HepG2 (cell line): ENCODE data around the gene ABCF1. TPM values are rescaled to one million over a fixed set of nuclear protein-coding genes. Genes with fewer than 3 reads are reported as not detected.

Experiments used
- ARID2 ChIP-seq: sonication (generic); formaldehyde crosslinking; IDR thresholded peaks from 2 replicates; pipeline ENCODE4 v1.8.1; 2022; ENCODE audit warnings: mild to moderate bottlenecking, missing genetic modification reagents, borderline replicate concordance
- CBX5 ChIP-seq: sonication (generic); formaldehyde crosslinking; IDR thresholded peaks from 2 replicates; pipeline ENCODE4 v1.4.0; 2020; ENCODE audit warnings: missing genetic modification reagents, borderline replicate concordance
- ELF1 ChIP-seq: sonication (generic); formaldehyde crosslinking; IDR thresholded peaks from 2 replicates; pipeline ENCODE4 v1.4.0; 2020; ENCODE audit warnings: missing genetic modification reagents
- HNRNPUL1 ChIP-seq: fragments of 200-400 bp; formaldehyde crosslinking; IDR thresholded peaks from 2 replicates; pipeline ENCODE4 v1.6.1; 2017; ENCODE audit warnings: low read depth, mild to moderate bottlenecking, low read length, moderate library complexity
- HOXA5 ChIP-seq: sonication (generic); formaldehyde crosslinking; IDR thresholded peaks from 2 replicates; pipeline ENCODE4 v1.4.0; 2020; ENCODE audit warnings: missing genetic modification reagents
- KLF9 ChIP-seq: IDR thresholded peaks from 2 replicates; pipeline ENCODE4 v1.6.1; 2016; ENCODE audit warnings: low read depth
- PLRG1 ChIP-seq: fragments of 450-650 bp; conservative IDR thresholded peaks from 2 replicates; pipeline ENCODE4 v1.6.1; 2016
- RARA ChIP-seq: IDR thresholded peaks from 2 replicates; pipeline ENCODE4 v1.6.1; 2016; ENCODE audit warnings: missing genetic modification reagents, missing compliant biosample characterization
- RFXANK ChIP-seq: IDR thresholded peaks from 2 replicates; pipeline ENCODE4 v1.6.1; 2016
- TAF15 ChIP-seq: fragments of 200-400 bp; formaldehyde crosslinking; IDR thresholded peaks from one replicate; pipeline ENCODE4 v1.6.1; 2018; ENCODE audit warnings: mild to moderate bottlenecking, low read depth, low read length; ENCODE audit not compliant: poor library complexity, severe bottlenecking
- TCF12 ChIP-seq, 2 experiments: fragments of 450-650 bp in 1 of 2; sonication (generic) in 1 of 2; formaldehyde crosslinking in 1 of 2; IDR thresholded peaks; 2 replicates each; pipeline versions ENCODE4 v1.6.1 to v1.8.0; 2017 to 2022; ENCODE audit warnings: antibody characterized with exemption in 1 of 2, mild to moderate bottlenecking in 1 of 2, missing genetic modification reagents in 1 of 2, moderate library complexity in 1 of 2
- TOPORS ChIP-seq: sonication (generic); formaldehyde crosslinking; IDR thresholded peaks from 2 replicates; pipeline ENCODE4 v1.8.0; 2023; ENCODE audit warnings: mild to moderate bottlenecking, missing genetic modification reagents
- U2AF2 ChIP-seq: fragments of 200-400 bp; formaldehyde crosslinking; IDR thresholded peaks from 2 replicates; pipeline ENCODE4 v1.6.1; 2017; ENCODE audit warnings: low read depth, mild to moderate bottlenecking, low read length
- ZBTB38 ChIP-seq: sonication (generic); formaldehyde crosslinking; IDR thresholded peaks from 2 replicates; pipeline ENCODE4 v1.5.1; 2020; ENCODE audit warnings: mild to moderate bottlenecking, missing genetic modification reagents
- ZMAT3 ChIP-seq: sonication (generic); formaldehyde crosslinking; conservative IDR thresholded peaks from 2 replicates; pipeline ENCODE4 v1.7.0; 2021; ENCODE audit warnings: missing genetic modification reagents
- ZNF260 ChIP-seq: sonication (generic); formaldehyde crosslinking; IDR thresholded peaks from 2 replicates; pipeline ENCODE4 v1.4.0; 2020; ENCODE audit warnings: missing genetic modification reagents, low read depth, mild to moderate bottlenecking, borderline replicate concordance
- ZNF292 ChIP-seq: sonication (generic); formaldehyde crosslinking; IDR thresholded peaks from 2 replicates; pipeline ENCODE4 v1.8.1; 2022; ENCODE audit warnings: mild to moderate bottlenecking, low read depth, missing genetic modification reagents, borderline replicate concordance
- ZNF350 ChIP-seq: sonication (generic); formaldehyde crosslinking; IDR thresholded peaks from 2 replicates; pipeline ENCODE4 v1.4.0; 2020; ENCODE audit warnings: mild to moderate bottlenecking, low read depth, missing genetic modification reagents, borderline replicate concordance
- ZNF430 ChIP-seq: sonication (generic); formaldehyde crosslinking; IDR thresholded peaks from 2 replicates; pipeline ENCODE4 v1.9.0; 2021; ENCODE audit warnings: mild to moderate bottlenecking, missing genetic modification reagents
- ZNF431 ChIP-seq: sonication (generic); formaldehyde crosslinking; IDR thresholded peaks from 2 replicates; pipeline ENCODE4 v1.9.0; 2022; ENCODE audit warnings: missing genetic modification reagents, low read depth, mild to moderate bottlenecking, borderline replicate concordance
- ZSCAN21 ChIP-seq: sonication (generic); formaldehyde crosslinking; IDR thresholded peaks from 2 replicates; pipeline ENCODE4 v1.8.0; 2022; ENCODE audit warnings: mild to moderate bottlenecking, missing genetic modification reagents, moderate library complexity, borderline replicate concordance
- polyA plus RNA-seq, 8 experiments: library from polyadenylated mRNA; depleted of rRNA in 3 of 8; stranded (reverse) in 7 of 8; unstranded in 1 of 8; fragments of >200 nt; fragmentation: Illumina TruSeq in 4 of 8; extraction: Trizol in 4 of 8; gene quantifications; 2 replicates each; pipeline versions ENCODE4 v1.2.1 to v1.2.3, GENCODE V29; 2011 to 2016; ENCODE audit warnings: low read depth in 4 of 8, missing spikeins in 1 of 8, mixed read lengths in 1 of 8; ENCODE audit not compliant: insufficient read depth in 1 of 8
- total RNA-seq, 5 experiments: library from RNA; depleted of rRNA; stranded (reverse); fragments of >200 nt; fragmentation: Illumina TruSeq; extraction: Trizol; gene quantifications; 2 replicates each; pipeline ENCODE4 v1.2.3, GENCODE V29; 2016; ENCODE audit warnings: low read depth in 1 of 5
- TF ChIP-seq, protein P1 (sequence below): sonication (generic); formaldehyde crosslinking; IDR thresholded peaks from 2 replicates; pipeline ENCODE4 v1.4.0; 2020; ENCODE audit warnings: missing genetic modification reagents
- TF ChIP-seq, protein P2 (sequence below): sonication (generic); formaldehyde crosslinking; conservative IDR thresholded peaks from 2 replicates; pipeline ENCODE4 v1.4.0; 2020; ENCODE audit warnings: missing genetic modification reagents
- TF ChIP-seq, protein P3 (sequence below): IDR thresholded peaks from 2 replicates; pipeline ENCODE4 v1.6.1; 2018; ENCODE audit warnings: missing genetic modification reagents

ABCF1 gene
- total and polyA plus RNA-seq, 2 of the 13 experiments (the other 11 are each of a cell fraction or from before 2014, with no cell fraction given), result 25.4 to 98.9 TPM

DNA sequence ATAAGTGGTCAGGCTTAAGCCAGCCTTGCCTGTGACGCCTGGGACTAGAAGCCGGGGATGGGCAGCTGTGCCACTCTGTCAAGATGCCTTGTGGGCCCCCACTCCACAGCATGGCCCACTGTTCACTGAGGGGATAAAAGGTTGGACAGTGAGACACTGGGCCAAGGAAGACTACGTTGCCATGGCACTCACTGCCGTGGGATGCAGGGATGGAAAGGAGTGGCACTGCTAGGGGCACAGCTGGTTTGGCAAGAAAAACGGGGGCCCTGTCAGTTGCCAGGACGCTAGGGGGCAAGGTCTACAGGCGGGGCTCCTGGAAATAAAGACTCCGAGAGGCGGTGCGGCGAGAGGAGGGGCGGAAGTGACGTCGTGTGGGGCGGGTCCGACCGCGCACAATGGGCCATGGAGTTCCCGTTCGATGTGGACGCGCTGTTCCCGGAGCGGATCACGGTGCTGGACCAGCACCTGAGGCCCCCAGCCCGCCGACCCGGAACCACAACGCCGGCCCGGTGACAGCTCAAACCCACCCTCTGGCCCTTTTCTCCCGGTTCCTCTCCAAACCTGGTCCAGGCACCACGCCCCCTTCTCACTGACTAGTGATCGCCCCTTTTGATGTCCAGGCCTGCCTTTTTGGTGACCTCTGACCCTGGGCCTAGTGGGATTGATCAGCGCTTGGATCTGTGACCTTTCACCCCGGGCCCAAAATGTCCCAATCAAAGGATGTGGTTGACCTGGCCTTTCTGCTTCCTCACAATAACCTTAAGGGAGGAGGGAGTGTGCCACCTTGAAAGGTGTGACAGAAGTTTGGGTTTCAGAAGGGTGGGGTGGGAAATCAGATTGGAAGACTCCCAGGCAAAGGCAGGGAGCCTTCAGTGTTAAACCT, 55.5 kb downstream of the ABCF1 start, which contains the start of gene ATAT1 (continued):
- TF ChIP-seq, protein P1, sequence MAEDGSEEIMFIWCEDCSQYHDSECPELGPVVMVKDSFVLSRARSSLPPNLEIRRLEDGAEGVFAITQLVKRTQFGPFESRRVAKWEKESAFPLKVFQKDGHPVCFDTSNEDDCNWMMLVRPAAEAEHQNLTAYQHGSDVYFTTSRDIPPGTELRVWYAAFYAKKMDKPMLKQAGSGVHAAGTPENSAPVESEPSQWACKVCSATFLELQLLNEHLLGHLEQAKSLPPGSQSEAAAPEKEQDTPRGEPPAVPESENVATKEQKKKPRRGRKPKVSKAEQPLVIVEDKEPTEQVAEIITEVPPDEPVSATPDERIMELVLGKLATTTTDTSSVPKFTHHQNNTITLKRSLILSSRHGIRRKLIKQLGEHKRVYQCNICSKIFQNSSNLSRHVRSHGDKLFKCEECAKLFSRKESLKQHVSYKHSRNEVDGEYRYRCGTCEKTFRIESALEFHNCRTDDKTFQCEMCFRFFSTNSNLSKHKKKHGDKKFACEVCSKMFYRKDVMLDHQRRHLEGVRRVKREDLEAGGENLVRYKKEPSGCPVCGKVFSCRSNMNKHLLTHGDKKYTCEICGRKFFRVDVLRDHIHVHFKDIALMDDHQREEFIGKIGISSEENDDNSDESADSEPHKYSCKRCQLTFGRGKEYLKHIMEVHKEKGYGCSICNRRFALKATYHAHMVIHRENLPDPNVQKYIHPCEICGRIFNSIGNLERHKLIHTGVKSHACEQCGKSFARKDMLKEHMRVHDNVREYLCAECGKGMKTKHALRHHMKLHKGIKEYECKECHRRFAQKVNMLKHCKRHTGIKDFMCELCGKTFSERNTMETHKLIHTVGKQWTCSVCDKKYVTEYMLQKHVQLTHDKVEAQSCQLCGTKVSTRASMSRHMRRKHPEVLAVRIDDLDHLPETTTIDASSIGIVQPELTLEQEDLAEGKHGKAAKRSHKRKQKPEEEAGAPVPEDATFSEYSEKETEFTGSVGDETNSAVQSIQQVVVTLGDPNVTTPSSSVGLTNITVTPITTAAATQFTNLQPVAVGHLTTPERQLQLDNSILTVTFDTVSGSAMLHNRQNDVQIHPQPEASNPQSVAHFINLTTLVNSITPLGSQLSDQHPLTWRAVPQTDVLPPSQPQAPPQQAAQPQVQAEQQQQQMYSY, result peak; percentile 82; the same call in 1 of the 2 replicates
- TF ChIP-seq RFXANK (CRISPR knock-in tag) (no peak), ZNF431 (CRISPR knock-in tag) (no peak; the same call in none of the 2 replicates), ZBTB38 (CRISPR knock-in tag) (peak; percentile 90; the same call in 1 of the 2 replicates), ZNF260 (CRISPR knock-in tag) (no peak), ZNF292 (CRISPR knock-in tag) (no peak), KLF9 (peak; percentile 94), ZMAT3 (CRISPR knock-in tag) (no peak), TAF15 (no peak), ELF1 (CRISPR knock-in tag) (peak; percentile 69), ZNF430 (CRISPR knock-in tag) (peak; percentile 89), ZSCAN21 (CRISPR knock-in tag) (peak; percentile 86; the same call in 1 of the 2 replicates), TOPORS (CRISPR knock-in tag) (peak; percentile 21; the same call in 1 of the 2 replicates), RARA (CRISPR knock-in tag) (peak; percentile 46; the same call in 1 of the 2 replicates), HOXA5 (peak; percentile 85), TCF12 (IDR thresholded peaks at IDR 0.05) (no peak), TCF12 (CRISPR knock-in tag; IDR thresholded peaks at IDR 0.05) (peak; percentile 59), U2AF2 (no peak), PLRG1 (no peak), ARID2 (CRISPR knock-in tag) (peak; percentile 89), ZNF350 (peak; percentile 97), CBX5 (no peak; the same call in 1 of the 2 replicates), HNRNPUL1 (no peak)
- TF ChIP-seq, protein P2, sequence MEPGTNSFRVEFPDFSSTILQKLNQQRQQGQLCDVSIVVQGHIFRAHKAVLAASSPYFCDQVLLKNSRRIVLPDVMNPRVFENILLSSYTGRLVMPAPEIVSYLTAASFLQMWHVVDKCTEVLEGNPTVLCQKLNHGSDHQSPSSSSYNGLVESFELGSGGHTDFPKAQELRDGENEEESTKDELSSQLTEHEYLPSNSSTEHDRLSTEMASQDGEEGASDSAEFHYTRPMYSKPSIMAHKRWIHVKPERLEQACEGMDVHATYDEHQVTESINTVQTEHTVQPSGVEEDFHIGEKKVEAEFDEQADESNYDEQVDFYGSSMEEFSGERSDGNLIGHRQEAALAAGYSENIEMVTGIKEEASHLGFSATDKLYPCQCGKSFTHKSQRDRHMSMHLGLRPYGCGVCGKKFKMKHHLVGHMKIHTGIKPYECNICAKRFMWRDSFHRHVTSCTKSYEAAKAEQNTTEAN, result peak; percentile 54; the same call in 1 of the 2 replicates
- TF ChIP-seq, protein P3, sequence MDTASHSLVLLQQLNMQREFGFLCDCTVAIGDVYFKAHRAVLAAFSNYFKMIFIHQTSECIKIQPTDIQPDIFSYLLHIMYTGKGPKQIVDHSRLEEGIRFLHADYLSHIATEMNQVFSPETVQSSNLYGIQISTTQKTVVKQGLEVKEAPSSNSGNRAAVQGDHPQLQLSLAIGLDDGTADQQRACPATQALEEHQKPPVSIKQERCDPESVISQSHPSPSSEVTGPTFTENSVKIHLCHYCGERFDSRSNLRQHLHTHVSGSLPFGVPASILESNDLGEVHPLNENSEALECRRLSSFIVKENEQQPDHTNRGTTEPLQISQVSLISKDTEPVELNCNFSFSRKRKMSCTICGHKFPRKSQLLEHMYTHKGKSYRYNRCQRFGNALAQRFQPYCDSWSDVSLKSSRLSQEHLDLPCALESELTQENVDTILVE (CRISPR knock-in tag), result peak; percentile 50; the same call in 1 of the 2 replicates
